WERI-Rb-1 (cell line): ENCODE data around the gene VAV2.

Experiments
- DNase-seq: peaks from one replicate; pipeline ENCODE4 v3.0.0-alpha.2; 2020
- H3K27ac ChIP-seq: fragments of 250-450 bp; sonication (Bioruptor Pico); 2 replicates; pipeline ENCODE4 v1.5.1; 2020; ENCODE audit warnings: mild to moderate bottlenecking, moderate library complexity
- H3K27me3 ChIP-seq: fragments of 250-450 bp; sonication (Bioruptor Pico); 2 replicates; pipeline ENCODE4 v1.5.1; 2021; ENCODE audit warnings: mild to moderate bottlenecking, low read depth, moderate library complexity; ENCODE audit not compliant: insufficient read depth, severe bottlenecking
- H3K36me3 ChIP-seq: fragments of 250-450 bp; sonication (Bioruptor Pico); 2 replicates; pipeline ENCODE4 v1.5.1; 2020; ENCODE audit warnings: mild to moderate bottlenecking, moderate library complexity
- H3K4me3 ChIP-seq: 2 replicates; pipeline ENCODE4 v1.5.1; 2011; ENCODE audit warnings: low read depth, mild to moderate bottlenecking, control low read depth, low read length
- H3K9me3 ChIP-seq: fragments of 250-450 bp; sonication (Bioruptor Pico); 2 replicates; pipeline ENCODE4 v1.5.1; 2021; ENCODE audit warnings: mild to moderate bottlenecking, moderate library complexity; ENCODE audit not compliant: severe bottlenecking
- TF ChIP-seq, protein P1 (sequence below): IDR thresholded peaks from 2 replicates; pipeline ENCODE4 v1.5.1; 2011; ENCODE audit warnings: low read depth, mild to moderate bottlenecking, control low read depth, inconsistent platforms, low read length

Gene VAV2

DNA sequence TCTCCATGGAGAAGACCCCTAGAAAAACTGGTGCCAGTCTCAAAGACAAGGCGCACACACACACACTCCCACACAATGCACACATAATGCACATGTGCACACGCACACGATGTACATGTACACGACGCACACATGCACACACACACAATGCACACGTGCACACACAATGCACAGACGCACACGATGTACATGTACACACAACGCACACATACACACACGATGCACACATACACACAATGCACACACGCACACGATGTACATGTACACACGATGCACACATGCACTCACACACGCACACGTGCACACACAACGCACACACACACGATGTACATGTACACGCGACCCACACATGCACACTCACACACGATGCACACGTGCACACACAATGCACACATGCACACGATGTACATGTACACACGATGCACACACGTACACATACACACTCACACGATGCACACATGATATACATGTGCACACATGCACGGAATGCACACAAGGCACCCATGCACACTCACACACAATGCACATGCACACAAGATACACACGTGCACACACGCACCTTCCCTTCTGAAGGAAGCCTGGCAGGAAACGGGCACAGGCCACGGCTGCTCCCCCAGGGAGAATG lies 76.5 kb downstream of the VAV2 start:
- TF ChIP-seq, protein P1, sequence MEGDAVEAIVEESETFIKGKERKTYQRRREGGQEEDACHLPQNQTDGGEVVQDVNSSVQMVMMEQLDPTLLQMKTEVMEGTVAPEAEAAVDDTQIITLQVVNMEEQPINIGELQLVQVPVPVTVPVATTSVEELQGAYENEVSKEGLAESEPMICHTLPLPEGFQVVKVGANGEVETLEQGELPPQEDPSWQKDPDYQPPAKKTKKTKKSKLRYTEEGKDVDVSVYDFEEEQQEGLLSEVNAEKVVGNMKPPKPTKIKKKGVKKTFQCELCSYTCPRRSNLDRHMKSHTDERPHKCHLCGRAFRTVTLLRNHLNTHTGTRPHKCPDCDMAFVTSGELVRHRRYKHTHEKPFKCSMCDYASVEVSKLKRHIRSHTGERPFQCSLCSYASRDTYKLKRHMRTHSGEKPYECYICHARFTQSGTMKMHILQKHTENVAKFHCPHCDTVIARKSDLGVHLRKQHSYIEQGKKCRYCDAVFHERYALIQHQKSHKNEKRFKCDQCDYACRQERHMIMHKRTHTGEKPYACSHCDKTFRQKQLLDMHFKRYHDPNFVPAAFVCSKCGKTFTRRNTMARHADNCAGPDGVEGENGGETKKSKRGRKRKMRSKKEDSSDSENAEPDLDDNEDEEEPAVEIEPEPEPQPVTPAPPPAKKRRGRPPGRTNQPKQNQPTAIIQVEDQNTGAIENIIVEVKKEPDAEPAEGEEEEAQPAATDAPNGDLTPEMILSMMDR = no peak
- Histone ChIP-seq H3K9me3 (no peaks in the 10 kb centered on the region), H3K27me3 (no peaks in the 10 kb centered on the region), H3K27ac (no peak overlapping the region), H3K36me3 (no peaks in the 10 kb centered on the region), H3K4me3 (no peak overlapping the region)
- DNase-seq = no peak

DNA sequence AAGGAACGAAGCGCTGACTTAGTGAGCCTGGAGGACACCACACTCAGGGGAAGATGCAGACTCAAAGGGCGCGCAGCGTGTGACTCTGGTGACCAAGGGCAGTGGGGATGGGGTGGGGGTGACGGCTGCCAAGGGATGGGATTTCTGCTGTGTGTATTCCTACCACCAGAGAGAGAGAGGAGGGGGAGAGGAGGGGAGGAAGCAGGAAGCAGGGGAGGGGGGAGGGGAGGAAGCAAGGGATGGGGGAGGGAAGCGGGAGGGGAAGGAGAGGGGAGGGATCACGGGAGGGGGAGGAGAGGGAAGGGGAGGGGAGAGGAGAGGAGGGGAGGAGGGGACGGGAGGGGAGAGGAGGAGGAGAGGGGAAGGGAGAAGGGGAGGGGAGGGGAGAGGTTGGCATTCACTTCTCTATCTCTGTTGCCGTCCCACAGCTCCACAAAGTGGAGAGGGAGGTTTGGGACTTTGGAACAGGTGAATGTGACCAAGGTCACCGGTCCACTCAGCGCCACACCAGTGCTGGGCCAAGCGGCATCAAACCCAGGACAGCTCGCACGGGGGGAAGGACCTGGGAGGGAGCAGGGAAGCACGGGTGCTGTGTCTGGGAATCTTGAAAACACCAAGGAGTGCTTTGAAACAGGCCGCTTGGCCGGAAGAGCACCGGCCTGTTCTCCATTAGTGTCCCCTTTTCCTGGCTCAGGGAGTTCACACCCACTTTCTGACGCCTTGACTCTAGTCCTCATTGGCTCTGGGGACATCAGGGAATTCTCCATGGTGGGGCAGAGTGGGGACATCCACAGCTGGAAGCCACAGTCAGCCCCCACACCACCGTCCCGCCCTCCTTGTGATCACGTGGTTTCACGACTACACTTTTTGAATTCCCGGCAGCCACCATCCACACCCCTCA lies 77.4 kb downstream of the VAV2 start:
- H3K36me3 ChIP-seq = no peaks in the 10 kb centered on the region
- H3K27me3 ChIP-seq = no peaks in the 10 kb centered on the region
- no peaks in the 10 kb centered on the region for H3K9me3 ChIP-seq
- TF ChIP-seq, protein P1 = no peak
- DNase-seq = no peak
- no peak overlapping the region for H3K4me3 ChIP-seq
- no peak overlapping the region for H3K27ac ChIP-seq

DNA sequence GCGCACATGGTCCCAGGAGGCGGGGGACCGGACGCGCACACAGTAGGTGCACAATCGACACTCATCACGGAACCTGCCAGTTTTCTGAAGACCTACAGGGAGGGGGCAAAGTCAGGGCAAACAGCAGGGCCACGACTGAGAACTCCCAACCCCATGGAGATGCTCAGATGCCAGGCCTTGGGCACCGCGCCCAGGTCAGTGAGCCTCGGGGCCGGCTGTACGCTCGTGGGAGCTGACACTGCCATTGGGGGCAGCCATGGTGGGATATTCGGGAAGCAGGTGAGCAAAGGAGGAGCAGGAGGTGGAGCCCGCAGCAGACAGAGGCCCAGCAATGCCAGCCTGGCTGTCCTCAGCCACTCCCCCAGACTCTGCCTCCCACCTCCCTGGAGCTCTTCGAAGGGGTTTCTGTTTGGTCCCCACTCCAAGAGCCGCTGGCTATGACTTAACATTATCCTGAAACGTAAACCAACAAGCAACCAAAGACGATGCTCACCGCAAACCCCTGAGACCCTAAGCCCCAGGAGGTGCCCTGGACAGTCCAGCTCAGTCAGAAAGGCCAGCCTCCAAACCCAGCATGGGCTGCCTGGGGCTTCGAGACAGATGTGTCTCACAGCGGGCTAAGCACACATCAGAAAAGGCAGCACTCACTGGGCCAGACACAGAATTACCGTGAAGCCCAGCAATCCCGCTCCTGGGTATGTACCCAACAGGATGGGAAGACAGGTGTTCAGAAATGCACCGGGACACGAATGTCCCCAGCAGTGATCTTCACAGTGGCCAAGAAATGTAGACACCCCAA lies 78.4 kb downstream of the VAV2 start:
- H3K27me3 ChIP-seq = no peaks in the 10 kb centered on the region
- no peak overlapping the region for H3K27ac ChIP-seq
- no peak overlapping the region for H3K4me3 ChIP-seq

DNA sequence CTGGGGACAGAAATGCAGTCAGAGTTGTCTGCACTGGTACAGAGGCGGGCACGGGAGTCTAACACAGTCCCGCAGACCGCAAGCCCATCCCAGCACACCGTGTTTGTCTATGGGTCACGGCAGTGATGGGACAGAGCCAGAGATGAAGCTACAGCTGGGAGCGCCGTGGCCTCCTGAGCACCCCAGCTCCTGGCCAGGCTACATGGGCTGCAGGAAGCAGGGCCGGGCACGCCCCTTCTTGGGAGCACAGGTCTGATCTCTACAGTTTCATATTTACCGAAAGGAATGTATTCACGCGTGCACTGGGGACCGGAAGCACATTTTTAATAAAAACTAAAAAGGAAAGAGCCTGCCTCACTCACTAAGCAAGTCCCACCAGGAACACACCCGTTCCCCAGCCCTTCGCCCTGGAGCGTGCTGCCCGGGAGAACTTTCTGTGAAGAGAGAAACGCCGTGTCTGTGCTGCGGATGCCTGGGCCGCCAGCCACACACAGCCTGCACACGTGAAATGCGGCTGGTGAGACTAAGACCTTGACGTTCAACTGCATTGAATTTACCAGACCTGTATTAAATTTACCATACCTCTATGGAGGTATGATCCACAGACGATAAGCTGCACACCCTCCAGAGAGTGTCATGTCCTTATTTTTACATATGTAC lies 81.1 kb downstream of the VAV2 start:
- TF ChIP-seq, protein P1 = no peak
- no peaks in the 10 kb centered on the region for H3K9me3 ChIP-seq
- H3K4me3 ChIP-seq = no peak overlapping the region
- no peak overlapping the region for H3K27ac ChIP-seq
- no peak for DNase-seq
- no peaks in the 10 kb centered on the region for H3K36me3 ChIP-seq
- H3K27me3 ChIP-seq = no peaks in the 10 kb centered on the region

More for the DNA sequence above, 78.4 kb downstream of the VAV2 start:
- no peak for DNase-seq
- TF ChIP-seq, protein P1 = no peak
- Histone ChIP-seq H3K36me3 (no peaks in the 10 kb centered on the region), H3K9me3 (no peaks in the 10 kb centered on the region)
